CD4-positive, alpha-beta T cell treated with Interferon alpha-2 for 1 hour (primary cell): ENCODE results near the gene GLT8D2.
A peak's percentile ranks its signal among the peaks of the same experiment; 100 is the strongest.

Experiments used
- DNase-seq, 2 donors: peaks; one replicate each; pipeline ENCODE4 v3.0.0-alpha.2; 2020 to 2022

The GLT8D2 gene, protein sequence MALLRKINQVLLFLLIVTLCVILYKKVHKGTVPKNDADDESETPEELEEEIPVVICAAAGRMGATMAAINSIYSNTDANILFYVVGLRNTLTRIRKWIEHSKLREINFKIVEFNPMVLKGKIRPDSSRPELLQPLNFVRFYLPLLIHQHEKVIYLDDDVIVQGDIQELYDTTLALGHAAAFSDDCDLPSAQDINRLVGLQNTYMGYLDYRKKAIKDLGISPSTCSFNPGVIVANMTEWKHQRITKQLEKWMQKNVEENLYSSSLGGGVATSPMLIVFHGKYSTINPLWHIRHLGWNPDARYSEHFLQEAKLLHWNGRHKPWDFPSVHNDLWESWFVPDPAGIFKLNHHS

DNA sequence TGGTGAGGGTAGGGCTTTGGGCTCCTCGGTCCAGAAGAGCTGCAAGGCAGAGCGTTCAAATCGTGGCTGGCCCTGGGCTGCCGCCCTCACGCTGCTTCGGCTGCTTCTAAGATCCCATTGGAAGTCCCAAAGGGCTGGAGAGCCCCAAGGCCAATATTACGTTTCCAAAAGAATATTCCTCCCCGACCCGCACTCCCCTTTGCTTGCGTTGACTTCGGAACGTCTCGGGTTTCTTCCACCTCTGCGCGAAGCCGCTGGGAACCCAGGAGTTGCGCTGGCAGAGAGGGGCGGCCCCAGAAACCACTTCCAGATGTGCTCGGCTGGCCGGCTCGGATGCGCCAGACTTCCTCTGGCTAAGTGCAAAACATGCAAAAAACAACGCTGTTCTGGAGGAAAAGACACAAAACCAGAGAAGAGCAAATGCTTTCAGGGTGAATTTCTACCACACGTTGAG is at the start of gene GLT8D2:
TSS of gene GLT8D2 (minus strand) at position 285 of the 454 bp plus-strand sequence. CDS start 30,539 bp downstream, outside the sequence.
- no peak for DNase-seq

DNA sequence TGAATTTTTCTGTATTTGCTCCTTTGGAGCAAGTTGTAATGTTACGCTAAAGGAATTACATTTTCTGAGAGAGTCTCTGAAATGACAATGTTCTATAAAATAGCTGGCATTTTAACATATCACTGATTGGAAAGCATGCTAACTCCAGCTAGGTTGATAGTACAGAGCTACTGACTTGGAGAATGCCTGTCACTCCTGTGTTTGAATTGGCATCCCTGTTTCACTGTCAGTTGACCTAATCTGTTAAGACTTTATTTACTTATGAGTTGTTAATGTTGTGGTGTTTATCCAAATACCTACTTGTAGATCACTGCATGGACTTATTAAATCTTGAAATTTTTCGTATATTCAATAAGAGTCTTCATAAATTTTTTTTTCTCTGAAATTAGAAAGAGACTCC is 48.0 kb upstream of the GLT8D2 start:
- DNase-seq: no peak

DNA sequence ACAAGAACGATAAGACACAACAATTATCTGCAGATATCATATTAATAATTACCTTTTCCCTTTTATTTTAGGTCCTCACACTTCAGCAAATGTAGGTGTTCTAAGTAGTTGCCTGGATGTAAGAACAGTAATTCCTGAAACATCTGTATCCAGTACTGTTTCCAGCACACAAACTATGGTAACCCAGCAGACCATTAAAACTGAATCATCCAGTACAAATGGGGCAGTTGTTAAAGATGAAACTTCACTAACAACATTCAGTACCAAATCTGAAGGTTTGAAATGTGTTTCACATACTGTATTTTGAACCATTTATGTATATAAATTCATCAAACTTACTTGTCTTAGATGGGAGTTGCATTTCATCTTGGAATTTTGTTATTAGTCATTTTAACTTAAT is 45.3 kb upstream of the GLT8D2 start:
- no peak for DNase-seq

DNA sequence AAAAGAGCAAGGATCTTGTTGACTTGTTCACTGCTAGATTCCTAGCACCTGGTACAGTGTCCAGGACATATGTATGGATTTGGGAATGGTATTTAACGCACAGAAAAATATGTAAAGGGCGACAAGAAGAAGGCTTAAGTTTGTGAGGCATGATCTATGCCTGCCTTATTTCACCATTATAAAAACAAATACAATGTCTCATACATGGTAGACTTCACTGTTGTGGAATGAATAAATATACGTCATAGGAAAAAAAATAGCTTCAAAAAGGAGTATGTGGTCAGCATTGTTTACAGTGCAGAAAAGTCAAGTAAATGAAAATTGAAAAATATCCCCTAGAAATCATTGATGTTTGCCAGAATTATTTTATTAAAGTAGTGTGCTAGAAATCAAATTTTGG is 44.3 kb upstream of the GLT8D2 start:
- DNase-seq: no peak

DNA sequence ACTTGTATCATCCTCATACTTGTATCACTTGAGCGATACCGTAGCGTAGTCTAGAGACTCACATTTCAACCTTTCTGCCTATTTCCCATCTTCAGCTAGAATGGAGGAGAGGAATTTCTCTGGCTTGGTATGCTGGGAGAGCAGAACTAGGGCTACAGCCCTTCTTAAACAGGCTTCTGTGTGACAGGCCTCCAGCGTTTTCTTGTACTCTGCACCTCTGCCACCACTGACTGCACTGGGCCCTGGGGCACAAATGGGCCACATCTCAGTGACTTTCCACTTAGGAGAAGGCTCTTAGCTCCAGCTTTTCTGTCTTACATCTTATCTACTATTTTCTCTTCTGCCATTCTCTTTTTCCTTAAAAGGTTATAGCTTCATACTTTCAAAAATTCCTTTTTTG is 41.1 kb upstream of the GLT8D2 start:
- DNase-seq: no peak

DNA sequence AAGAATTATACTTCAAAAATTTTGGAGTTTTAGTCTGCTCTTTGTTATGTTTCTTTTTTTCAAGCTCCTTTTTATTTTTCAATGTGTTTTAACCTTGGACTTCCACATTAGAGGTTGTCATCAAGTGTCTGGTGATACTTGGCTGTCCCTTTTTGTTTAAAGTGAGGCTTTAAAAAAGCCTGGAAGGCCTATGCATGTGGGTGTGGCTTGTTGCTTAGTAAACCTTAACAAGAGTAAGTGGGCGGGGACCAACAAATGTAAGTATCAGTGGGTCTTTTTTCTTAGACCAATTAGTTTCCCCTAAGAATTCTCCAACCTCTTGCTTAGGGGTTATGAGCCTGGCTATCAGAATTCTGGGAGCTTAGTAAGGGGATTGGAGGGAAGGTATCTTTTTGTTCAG is 40.7 kb upstream of the GLT8D2 start:
- DNase-seq: no peak

DNA sequence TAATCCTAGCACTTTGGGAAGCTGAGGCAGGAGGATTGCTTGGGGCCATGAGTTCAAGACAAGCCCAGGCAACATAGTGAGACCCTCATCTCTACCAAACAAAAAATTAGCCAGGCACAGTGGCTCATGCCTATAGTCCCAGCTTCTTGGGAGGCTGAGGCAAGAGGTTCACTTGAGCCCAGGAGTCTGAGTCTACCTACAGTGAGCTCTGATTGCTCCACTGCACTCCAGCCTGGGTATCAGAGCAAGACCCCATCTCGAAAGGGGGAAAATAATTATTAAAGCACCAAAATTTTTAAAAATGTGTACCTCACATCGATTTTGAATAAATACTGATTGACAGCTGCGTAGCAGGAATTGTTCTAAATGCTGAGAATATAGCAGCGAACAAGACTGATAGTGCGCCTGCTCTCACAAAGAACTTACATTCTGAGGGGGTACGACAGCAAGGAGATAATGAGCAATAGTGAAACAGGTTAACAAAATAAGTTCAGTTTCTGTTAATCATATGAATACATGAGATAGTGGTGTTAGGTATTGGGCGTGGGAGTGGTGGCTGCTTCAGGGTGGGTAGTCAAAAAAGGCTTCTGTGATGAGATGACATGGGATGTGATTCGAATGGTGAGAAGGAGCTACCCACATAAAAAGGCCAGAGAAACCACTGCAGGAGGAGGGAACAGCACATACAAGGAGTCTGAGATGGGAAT is 33.9 kb upstream of the GLT8D2 start:
- DNase-seq: no peak

DNA sequence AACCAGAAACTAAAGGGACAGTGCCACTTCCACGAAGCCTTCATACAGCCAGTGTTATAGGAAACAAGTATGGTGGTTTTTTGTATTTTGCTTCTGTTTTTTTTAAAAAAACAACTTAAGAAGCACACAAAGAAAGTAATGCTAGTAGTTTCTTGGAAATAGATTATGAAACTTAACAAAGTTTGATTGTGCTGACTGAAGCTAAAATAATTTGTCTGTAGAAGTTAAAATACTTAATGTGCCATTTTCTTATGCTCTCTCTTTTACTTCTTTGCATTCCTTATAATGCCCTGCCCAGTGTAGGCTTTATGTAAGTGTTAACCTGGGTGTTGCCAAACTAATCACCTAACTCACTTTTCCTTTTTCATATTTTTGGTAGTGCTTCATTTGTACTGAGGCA is 30.8 kb upstream of the GLT8D2 start:
- DNase-seq: no peak

DNA sequence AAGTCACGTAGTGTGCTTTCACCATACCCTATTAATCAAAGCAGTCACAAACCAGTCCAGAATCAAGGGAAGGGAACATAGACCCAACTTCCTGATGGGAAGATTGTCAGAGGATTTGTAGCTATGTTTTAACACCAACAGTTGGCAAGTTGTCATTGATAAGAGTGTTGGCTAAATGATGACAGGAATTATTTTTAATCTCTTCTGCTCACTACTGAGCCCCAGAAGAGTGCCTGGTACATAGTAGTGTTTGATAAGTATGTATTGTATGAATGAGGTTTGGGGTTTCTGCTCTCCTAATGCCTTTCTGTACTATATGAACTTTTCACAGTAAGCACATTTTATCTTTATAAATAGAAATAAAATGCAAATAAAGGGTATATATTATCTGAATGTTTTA is 29.0 kb upstream of the GLT8D2 start:
- no peak for DNase-seq

DNA sequence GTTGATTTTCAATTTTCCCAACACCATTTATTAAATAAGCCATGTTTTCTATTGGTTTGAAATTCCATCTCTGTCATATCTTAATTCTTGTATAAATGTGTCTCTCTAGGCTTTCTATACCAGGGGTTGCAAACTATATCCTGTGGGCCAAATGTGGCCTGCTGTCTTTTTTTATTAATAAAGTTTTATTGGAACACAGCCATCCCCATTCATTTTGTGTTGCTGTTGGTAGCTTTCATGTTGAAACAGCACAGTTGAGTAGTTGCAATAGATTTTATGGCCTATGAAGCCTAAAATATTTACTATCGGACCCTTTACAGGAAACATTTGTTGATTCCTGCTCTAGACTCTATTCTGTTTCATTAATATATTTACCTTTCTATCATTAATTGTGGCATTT is 23.7 kb upstream of the GLT8D2 start:
- no peak for DNase-seq

DNA sequence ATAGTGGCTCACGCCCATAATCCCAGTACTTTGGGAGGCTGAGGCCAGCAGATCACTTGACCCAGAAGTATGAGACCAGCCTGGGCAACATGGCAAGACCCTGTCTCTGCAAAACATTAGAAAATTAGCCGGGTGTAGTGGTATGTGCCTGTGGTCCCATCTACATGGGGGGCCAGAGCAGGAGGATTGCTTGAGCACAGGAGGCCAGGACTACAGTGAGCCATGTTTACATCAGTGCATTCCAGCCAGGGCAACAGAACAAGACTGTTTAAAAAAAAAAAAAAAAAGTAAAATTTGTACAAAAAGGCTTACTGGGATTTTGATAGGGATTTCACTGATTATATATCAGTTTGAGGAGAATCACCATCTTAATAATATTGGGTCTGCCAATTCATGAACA is 22.1 kb upstream of the GLT8D2 start:
- no peak for DNase-seq

DNA sequence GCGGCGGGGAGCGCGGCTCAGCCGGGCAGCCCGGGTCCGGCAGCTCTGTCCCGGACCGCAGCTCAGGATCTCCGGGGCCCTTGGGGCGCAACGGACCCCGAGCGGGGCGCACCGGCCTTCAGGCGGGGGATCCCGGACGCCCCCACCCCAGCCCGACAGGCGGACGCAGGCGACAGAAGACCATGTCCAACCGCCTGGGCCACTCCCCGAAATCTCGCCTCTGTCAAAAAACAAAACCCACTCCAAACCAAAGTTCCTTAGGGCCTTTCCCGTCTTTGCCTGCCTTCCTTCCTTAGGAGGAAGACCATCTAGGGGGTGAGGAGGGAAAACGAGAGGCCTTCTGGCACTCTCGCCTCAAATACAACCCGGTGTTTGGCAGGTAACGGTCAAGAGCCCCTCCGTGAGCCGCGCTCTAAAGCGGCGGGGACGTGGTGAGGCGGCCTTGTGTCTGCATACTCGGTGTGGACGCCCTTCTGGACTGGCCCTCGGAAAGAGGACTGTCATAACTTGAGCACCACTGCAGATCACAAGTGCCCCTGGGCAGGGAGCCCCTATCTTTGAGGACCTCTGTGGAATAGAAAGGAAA is 14.9 kb upstream of the GLT8D2 start:
- peak in 1 of 2 donors; percentile 3 for DNase-seq

DNA sequence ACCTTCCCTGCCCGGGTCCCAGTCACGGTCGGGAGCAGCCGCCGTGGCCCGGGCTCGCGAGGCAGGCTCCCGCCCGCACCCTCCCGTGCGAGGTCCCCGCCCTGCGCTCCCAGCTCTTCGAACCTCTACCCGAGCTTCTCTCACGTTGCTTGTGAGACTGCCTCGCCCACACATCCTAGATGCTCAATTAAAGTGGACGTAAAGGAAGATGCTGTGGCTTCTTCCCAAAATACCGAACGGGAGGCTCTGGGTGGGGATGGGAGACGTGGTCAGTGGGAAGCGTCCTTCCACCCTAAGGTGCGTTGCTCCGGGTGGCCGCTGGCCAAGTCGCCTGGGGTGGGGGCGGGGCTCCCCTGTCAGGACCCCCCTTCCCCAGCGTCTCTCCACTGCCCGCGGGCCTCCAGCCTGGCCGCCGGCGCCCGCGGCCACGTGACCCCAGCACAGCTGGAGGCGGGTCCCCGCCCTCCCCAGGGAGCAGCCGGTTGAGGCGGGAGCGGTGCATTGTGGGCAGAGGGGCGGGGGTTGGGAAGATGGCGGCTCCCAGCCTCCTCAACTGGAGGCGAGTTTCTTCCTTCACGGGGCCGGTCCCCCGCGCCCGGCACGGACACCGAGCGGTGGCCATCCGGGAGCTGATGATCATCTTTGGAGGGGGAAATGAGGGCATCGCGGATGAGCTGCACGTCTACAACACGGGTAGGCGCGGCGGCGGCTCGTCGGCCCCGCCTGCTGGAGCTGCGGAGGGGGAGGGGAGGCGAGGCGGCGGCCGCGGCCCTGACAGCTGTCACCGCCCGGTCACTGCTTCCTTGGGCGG is 14.2 kb upstream of the GLT8D2 start, which contains the start of gene HCFC2:
TSS of gene HCFC2 (plus strand) at position 501 of the 811 bp plus-strand sequence. CDS start at position 531, 30 bp downstream.
- DNase-seq: peak; percentile 84 to 88

DNA sequence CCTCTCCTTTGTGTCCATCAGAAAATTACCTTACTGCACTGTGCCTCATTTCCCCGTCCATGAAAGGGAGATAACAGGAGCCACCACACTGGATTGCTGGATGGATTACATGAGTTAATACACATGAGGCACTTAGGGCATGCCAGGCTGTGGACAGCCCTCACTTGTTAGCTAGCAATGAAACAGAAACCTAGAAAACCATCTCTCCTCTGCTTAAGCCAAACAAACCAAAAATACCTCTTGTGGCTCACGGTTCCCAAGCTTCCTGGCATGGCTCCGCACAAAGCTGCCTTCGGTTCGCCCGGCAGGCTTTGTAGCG is 13.7 kb upstream of the GLT8D2 start:
- DNase-seq: no peak

DNA sequence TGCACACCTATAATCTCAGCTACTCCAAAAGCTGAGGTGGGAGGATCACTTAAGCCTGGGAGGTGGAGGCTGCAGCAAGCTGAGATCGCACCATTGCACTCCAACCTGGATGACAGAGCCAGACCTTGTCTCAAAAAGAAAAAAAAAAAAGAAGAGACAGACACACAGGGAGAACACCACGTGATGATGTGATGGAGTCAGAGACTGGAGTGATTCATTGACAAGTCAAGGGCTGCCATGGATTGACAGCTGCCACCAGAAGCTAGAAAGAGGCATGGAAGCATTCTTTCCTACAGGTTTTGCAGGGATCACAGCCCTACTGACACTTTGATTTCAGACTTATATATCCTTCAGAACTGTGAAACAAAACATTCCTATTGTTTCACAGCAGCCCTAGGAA is 10.8 kb upstream of the GLT8D2 start:
- DNase-seq: no peak

DNA sequence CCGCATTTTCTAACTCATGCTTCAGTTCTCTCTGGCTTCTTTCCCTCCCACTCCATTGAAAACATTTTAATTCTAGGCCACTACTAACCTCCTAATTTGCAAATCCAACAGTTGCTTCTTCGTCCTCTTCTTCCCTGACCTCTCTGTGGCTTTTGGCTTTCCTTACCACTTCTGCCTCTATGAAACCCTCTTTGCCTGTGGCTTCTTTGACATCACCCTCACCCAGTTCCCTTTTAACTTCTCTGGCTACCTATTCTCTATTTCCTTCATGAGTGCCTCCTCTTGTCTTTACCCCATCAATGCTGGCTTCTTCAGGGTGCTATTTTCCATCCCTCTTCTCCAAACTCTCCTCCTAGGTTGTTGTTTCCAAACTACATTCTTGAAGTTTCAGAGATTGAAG is 10.0 kb upstream of the GLT8D2 start:
- DNase-seq: no peak

DNA sequence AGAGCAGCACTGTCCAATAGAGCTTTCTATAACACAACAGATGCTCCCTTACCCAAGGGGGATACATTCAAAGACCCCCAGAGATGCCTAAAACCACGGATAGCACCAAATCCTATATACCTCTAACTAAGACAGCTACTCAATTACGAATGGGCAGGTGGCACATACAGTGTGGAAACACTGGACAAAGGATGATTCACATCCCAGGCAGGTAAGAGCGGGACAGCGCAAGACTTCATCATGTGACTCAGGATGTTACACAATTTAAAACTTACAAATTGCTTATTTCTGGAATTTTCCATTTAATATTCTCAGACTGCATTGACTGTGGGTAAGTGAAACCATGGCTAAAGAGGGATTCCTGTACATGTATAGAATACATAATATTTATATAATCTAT is 8.8 kb upstream of the GLT8D2 start:
- DNase-seq: no peak

DNA sequence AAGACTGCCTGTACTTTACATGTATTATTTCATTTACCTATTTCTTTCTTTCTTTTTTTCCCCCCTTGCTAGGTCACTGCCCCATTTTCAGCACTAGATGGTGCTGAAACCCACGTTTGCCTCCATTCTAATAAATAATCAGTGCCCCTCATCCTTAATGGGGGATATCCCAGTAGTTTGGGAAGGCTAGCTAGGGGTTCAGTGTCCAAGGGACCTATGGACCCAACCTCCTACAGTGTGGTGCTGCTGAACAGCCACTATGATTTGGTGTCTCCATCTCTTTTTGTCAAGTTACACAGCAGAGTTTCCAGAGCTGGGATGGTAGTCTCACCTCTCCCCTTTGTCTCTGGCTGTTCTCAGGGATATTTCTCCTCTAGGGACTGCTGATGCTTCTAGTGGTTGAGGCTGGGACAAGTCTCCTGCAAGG is 7.8 kb upstream of the GLT8D2 start:
- DNase-seq: peak in 1 of 2 donors; percentile 43

DNA sequence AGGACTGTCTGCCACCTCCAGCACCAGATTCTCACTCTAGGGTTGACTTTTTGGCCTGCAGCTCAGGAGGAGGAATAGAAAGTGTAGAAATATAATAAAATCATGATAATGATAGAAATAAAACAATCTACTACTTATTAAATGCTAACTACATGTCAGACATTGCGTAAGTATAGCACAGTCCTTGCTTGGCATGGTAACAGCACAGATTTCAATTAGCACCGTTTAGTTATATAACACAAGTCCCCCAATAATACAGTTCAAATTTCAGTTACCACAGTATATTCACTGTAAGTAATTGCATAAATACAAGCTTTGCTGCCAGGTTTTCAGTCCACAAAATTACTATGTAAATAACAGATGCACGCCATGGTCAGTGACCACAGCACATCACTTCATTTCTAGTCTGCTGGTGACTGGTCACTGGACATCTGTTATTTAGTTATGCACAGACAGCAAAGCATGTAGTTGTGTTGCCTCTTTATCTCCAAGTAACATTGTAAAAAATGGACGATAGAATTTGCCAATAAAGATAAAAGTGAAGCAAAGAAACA is 6.5 kb upstream of the GLT8D2 start:
- no peak for DNase-seq

DNA sequence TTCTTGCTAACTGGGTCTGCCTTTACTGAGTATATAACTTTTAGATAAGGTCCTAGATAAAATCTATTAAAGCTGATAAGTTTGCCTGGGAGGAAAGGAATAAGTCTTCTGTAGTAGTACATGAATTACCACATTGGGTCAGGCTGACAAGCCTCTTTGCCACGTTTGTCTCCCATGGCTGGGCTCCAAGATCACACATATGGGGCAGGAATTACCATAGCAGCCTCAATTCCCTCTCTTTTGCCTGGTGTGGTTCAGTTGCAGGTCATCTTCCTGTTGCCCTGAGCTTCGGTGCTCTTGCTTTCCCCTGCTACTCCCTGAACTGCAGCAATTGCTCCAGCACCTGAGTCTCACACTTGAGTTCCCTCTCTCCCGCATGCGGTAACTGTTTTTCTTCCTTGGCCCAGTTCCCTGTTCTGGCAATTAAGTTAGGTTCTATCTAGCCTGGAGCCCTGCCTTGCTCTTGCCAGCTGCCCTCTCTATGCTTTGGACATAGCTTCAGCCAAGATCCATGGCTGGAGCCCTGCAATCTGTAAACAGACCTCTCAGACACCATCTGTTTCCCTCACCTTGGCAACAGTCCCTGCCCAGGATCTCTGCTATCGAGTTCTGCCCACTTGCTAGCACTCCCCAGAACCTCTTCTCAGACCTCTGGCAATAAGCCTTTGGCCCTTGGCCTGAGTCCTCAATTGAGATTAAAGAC is 5.8 kb upstream of the GLT8D2 start:
- no peak for DNase-seq

DNA sequence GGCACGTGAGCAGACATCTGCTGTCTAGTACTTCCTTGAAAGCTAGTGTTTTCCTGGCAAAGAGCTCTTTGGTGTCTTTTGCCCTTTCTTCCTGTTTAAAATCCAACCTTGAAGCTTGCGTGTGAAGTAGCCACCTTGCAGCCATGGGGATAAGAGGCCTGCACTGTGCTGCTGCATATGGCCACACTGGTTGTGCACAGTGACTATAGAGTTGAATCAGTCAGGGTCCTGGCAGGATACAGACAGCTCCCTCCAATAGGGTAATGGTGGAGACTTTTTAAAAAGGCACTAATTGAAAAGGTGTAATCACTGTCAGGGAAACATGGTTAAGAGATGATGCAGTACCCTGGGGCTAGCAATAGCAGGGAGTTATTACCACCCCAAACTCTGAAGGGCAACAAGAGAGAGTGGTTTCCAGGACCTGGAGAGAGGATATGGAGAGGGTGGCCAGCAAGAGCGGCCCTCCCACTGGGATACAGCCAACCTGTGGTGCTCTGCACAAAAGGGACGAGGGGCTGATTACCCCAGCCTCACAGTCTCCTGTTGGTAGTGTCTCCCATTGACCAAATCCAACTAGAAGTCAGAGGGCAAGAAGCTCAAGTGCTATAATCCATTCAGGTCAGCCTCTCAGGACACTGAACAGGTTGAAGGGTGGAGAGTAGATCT is 4.8 kb upstream of the GLT8D2 start:
- no peak for DNase-seq

DNA sequence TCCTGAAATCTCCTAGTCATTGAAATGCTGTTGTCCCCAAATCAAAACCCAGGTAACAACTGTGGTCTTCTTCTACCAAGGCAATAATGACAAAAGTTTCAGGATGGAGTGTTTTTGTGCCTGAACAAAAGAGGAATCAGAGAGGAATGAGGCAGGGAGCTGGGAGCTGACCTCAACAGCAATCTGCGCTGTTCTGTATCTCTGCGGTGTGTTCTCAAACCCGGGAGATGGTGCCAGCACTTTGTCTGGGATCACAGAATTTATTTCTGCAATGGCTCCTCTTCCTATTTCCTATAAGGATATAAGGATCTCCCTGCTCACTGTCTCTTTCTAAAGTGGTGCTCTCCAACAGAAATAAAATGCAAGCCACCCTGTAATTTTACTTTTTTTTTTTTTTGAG is 449 bp upstream of the GLT8D2 start:
- DNase-seq: no peak
